AG09319 (cell line): Measurements from ENCODE around the gene VCAN.
A peak's percentile ranks its signal among the peaks of the same experiment; 100 is the strongest.

Source experiments
- DNase-seq: peaks from one replicate; pipeline ENCODE4 v3.0.0-alpha.2; 2010; ENCODE audit warnings: low read depth; ENCODE audit errors: extremely low read depth
- CTCF ChIP-seq: IDR thresholded peaks from 2 replicates; pipeline ENCODE4 v1.5.1; 2011; ENCODE audit warnings: low read depth, mild to moderate bottlenecking, inconsistent platforms, low read length, moderate library complexity

The VCAN gene

GRCh38 chr5:83467371-83468035 lies 4.0 kb upstream of the VCAN start:
- peak; percentile 54 for DNase-seq
- peak; percentile 68 for TF ChIP-seq CTCF

GRCh38 chr5:83469075-83469474 lies 2.5 kb upstream of the VCAN start:
- DNase-seq, result no peak
- TF ChIP-seq CTCF, result no peak

DNA sequence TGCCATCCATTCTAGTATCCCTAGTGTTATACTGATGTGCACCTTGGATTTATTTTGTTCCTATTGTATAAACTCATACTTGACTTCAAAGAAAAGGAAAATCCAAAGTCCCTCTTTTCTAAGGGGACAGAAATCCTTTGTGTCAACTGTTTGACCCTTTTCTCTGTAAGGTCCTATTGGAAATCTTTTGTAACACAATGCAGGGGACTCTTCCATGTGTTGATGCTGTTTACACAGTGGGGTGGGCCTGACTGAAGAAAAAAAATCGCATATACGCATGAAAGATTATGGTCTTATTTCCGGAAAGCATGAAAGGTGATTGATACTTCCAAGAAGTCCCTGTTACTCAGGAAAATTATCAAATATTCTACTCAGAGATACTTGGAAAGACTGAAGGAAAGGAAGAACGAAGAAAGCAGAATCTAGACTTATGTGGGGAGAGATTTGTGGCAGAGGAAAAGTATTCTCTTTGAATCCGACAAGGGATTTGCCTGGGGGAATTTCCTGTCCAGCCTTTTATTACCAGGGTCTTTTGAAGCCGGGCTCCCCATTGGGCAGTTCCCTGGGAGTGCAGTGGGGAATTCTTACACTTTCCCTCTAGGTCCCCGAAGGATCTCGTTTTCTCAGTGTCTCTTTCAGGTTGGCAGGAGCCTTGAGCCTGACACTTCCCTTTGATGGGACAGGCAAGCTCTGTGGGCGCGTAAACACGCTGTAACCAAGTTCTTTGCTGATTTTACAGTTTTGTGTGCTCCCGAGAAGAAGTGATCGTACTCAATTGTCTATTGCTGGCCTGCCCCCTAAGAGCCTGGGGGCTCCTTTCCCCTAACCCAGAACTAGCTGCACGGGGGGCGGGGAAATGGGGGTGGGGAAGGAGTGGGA lies 779 bp upstream of the VCAN start:
- TF ChIP-seq CTCF, result no peak
- no peak for DNase-seq

GRCh38 chr5:83472213-83472507 lies 616 bp downstream of the VCAN start:
- TF ChIP-seq CTCF, result no peak

GRCh38 chr5:83472508-83473345 lies 1.2 kb downstream of the VCAN start:
- no peak for DNase-seq
- TF ChIP-seq CTCF, result no peak

More at GRCh38 chr5:83472213-83472507, 616 bp downstream of the VCAN start:
- no peak for DNase-seq

GRCh38 chr5:83473346-83474160 lies 2.0 kb downstream of the VCAN start:
- peak; percentile 97 for DNase-seq

More at GRCh38 chr5:83473346-83474160, 2.0 kb downstream of the VCAN start:
- peak; percentile 83 for TF ChIP-seq CTCF
